HG02623 (cell line): Measurements from ENCODE around the gene ZDHHC24.

Source experiments
- ATAC-seq: cut with Tn5 transposase; IDR thresholded peaks from one replicate; pipeline ENCODE4 v1.9.1; 2021; ENCODE audit warnings: moderate library complexity; ENCODE audit not compliant: unreplicated experiment

Gene ZDHHC24

DNA sequence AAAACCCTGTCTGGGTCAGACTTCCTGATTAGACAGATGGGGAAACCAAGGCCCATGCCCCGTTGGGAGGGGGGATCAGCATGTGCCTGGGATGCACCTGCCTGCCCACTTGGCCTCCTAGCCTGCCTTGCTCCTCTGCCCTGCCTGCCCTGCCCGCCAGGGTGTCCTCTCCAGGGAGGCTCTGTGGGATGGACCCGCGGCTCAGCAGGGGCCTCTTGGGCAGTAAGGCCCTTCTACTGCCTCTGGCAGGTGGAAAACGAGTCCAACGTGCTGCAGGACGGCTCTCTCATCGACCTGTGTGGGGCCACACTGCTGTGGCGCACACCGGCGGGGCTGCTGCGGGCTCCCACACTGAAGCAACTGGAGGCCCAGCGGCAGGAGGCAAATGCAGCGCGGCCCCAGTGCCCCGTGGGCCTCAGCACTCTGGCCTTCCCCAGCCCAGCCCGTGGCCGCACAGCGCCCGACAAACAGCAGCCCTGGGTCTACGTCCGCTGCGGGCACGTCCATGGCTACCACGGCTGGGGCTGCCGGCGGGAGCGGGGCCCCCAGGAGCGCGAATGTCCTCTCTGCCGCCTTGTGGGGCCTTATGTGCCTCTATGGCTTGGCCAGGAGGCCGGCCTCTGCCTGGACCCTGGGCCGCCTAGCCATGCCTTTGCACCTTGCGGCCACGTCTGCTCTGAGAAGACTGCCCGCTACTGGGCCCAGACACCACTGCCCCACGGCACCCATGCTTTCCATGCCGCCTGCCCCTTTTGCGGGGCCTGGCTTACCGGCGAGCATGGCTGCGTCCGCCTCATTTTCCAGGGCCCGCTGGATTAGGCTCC is 70.3 kb downstream of the ZDHHC24 start:
- no peak for ATAC-seq

DNA sequence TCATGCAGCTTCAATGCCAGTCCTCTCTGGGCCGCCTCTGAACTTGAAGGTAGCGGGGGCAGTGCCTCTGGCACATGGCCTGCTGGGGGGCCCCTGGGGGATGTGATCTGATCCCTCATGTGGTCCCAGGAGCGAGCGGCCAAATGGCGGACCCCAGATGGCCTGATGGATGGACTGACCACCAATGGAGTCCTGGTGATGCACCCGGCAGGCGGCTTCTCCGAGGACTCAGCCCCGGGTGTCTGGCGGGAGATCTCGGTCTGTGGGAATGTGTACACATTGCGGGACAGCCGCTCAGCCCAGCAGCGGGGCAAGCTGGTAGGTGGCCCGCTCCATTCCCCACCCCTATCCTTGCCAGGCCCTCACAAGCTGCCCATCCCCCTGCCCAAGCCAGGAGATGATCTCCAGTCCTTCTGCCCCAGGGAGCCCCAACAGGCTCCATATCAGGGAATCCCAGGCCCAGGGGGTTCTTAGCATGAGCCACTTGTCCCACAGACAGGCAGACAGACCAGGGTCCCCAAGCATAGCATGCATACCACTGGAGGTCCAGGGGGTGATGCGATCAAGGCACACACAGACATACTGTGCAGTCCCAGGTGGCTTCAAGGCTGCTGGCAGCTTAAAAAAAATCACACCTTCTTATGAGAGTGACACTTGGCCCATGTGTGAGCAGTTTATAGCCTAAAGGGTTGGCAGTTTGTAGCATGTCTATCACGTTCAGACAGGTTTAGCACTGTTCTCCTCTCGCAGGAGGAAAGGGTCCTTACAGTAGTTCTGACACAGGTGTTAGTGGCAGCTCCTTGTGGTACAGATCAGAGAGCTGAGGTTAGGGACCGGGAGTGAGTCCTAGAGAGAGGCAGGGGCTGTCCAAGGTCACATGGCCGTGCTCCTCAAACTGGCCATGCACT is 72.0 kb downstream of the ZDHHC24 start:
- ATAC-seq: no peak

DNA sequence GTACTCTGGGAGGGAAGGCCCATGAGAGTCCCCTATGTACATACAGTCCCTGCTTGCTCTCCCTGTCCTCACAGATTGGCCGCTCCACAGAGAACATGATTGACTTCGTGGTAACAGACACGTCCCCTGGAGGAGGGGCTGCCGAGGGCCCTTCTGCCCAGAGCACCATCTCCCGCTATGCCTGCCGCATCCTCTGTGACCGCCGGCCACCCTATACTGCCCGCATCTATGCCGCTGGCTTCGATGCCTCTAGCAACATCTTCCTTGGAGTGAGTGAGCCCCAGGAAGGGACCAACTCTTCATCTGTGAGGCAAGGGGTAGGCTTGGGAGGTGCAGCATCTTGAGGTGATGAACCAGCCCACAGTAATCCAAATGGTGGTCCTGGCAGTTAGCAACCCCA is 72.7 kb downstream of the ZDHHC24 start:
- ATAC-seq: no peak

DNA sequence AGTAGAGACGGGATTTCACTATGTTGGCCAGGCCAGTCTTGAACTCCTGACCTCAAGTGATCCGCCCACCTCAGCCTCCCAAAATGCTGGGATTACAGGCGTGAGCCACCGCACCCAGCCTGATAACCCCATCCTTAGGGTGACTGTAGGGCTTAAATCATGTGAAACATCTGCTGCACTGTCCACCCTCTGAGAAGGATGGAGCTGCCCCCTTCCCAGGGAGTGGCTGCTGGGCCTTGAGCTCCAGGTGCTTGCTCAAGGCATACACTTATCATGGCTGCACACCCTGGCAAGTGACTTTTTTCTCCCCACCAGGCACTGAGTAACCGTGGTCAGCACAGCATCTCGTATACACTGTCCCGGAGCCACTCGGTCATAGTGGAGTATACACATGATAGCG is 73.8 kb downstream of the ZDHHC24 start:
- no peak for ATAC-seq

DNA sequence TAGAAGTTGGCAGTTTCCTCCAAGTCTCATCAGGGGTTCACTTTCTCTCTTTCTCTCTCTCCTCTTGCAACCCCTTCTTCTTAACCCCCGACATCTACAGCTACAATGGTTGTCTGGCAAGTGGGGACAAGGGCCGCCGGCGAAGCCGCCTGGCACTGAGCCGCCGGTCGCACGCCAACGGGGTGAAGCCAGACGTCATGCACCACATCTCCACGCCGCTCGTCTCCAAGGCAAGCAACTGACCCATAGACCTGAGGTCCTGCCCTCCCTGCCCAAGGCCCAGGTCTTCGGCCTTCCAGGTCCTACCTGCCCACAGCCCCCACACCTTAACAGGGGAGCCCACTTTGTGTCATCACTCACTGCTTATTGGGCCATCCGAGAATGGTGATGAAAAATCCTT is 74.7 kb downstream of the ZDHHC24 start:
- no peak for ATAC-seq
